A549 treated with ZK216348 at 1 μM for 4 hours (cell line): Measurements from ENCODE around the gene CALHM1. TPM values are rescaled to one million over a fixed set of nuclear protein-coding genes. Genes with fewer than 3 reads are reported as not detected.

Source experiments
- total RNA-seq: library from RNA; stranded (reverse); fragments of 200-300 nt; extraction: Qiagen RNA extraction; gene quantifications from 5 replicates; pipeline ENCODE4 v1.2.3, GENCODE V29; 2022; ENCODE audit warnings: low read depth

Gene CALHM1, protein sequence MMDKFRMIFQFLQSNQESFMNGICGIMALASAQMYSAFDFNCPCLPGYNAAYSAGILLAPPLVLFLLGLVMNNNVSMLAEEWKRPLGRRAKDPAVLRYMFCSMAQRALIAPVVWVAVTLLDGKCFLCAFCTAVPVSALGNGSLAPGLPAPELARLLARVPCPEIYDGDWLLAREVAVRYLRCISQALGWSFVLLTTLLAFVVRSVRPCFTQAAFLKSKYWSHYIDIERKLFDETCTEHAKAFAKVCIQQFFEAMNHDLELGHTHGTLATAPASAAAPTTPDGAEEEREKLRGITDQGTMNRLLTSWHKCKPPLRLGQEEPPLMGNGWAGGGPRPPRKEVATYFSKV
- not detected in 5 replicates for total RNA-seq

GRCh38 chr10:103458720-103459119 lies at the start of gene CALHM1:
Gene CALHM1, minus strand, starts transcription at chr10:103458900. Its CDS starts 149 bp downstream, at chr10:103458751.

DNA sequence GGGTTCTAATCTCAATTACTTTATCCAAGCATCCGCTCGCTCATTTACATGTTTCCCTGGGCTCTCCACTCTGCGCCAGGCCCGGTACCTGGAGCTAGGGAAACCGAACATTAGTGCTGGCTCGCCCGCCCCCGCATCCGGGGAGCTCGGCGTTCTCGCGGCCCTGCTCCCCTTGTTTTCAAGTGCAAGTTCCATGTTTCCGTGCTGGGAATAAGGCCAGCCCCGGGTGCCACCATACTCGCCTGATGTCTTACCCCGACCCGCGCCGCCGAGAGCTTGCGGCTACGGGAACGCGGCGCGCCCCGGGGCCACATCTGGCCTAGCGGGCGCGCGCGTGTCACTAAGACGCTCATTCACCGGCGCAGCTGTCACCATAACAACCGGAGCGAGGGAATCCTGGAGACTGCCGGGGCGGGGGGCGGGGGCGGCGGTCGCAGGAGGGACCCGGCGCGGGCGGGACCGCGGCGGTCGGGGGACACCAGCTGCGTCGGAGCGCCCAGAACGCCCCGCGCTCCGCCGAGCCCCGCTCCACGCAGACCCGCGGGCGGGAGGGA lies 34.7 kb upstream of the CALHM1 start, which contains the start of gene NEURL1:
TSS of gene NEURL1 (plus strand) at position 344 of the 554 bp plus-strand sequence. CDS start 683 bp downstream, outside the sequence.

DNA sequence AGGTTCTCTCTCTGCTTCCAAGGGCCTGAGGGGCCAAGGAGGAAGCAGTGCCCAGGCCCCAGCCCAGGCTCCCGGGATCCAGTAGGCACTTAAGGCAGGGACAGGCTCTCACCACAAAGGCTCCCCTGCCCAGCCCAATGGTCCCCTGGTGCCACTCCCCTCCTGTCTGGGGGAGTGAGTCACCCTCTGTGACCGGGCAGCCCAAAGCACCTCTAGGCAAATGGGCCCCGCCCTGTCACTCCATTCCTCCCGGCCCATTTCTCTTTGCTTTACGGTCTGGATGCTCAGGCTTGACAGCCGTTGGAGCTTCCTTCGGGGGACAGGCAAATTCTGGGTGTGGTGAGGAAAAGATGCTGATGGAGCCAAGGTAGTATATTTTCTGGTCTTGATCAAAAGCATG lies 20.4 kb upstream of the CALHM1 start, which contains the start of gene CALHM3:
TSS of gene CALHM3 (minus strand) at position 106 of the 400 bp plus-strand sequence. CDS start 208 bp downstream, outside the sequence.

GRCh38 chr10:103451831-103452505 lies 6.7 kb downstream of the CALHM1 start, which contains the start of gene CALHM2:
Gene CALHM2, minus strand, starts transcription at chr10:103452370. Its CDS starts 2,429 bp downstream, at chr10:103449941.

Other genes with a start within 250 kb of the CALHM1 start
- gene RPEL1, start 213.0 kb downstream of the CALHM1 start, total RNA-seq = 0.08 TPM in 1 of 5 replicates, not detected in the others
- 20.0 to 29.7 TPM (median 24.8 TPM) in 5 replicates for gene INA, start 181.8 kb downstream of the CALHM1 start, total RNA-seq
- gene PCGF6, start 107.8 kb downstream of the CALHM1 start, total RNA-seq = 8.0 to 14.7 TPM (median 12.4 TPM) in 5 replicates
- 3.0 to 4.1 TPM (median 3.0 TPM) in 5 replicates for gene TAF5, start 90.9 kb downstream of the CALHM1 start, total RNA-seq
- gene ATP5MK, start 62.4 kb downstream of the CALHM1 start, total RNA-seq = 413 to 657 TPM (median 444 TPM) in 5 replicates
- gene PDCD11, start 62.3 kb downstream of the CALHM1 start, total RNA-seq = 32.5 to 45.0 TPM (median 42.6 TPM) in 5 replicates
- 3.1 to 7.0 TPM (median 4.8 TPM) in 5 replicates for gene CALHM2, start 6.5 kb downstream of the CALHM1 start, total RNA-seq
- gene CALHM3, start 20.3 kb upstream of the CALHM1 start, total RNA-seq = 0.27 to 0.55 TPM (median 0.32 TPM) in 5 replicates
- gene NEURL1, start 34.8 kb upstream of the CALHM1 start, total RNA-seq = 0.47 to 0.96 TPM (median 0.74 TPM) in 5 replicates